Body of pancreas (tissue), 4 donors: ENCODE data around the gene RNF13. TPM values are rescaled to one million over a fixed set of nuclear protein-coding genes. Genes with fewer than 3 reads are reported as not detected.

Experiments
- ATAC-seq: fragments of 150-250 bp; one replicate; pipeline ENCODE4 v1.9.1; 2016
- DNase-seq, 4 donors: peaks; one replicate each; pipeline ENCODE4 v3.0.0-alpha.2; 2019
- H3K27ac ChIP-seq, 4 donors: fragments of 200-600 bp; sonication (generic); 1 replicate in 3 of 4; 2 replicates in 1 of 4; pipeline versions ENCODE4 v1.5.1 to v1.6.1; 2016 to 2019; ENCODE audit warnings: mild to moderate bottlenecking in 1 of 4, mixed read lengths in 1 of 4, moderate library complexity in 1 of 4
- H3K27me3 ChIP-seq, 2 donors: fragments of 200-600 bp; sonication (generic); one replicate each; pipeline ENCODE4 v1.6.0; 2016; ENCODE audit warnings: mild to moderate bottlenecking in 1 of 2
- H3K36me3 ChIP-seq, 2 donors: fragments of 200-600 bp; sonication (generic); replicated peaks in 1 of 2; 2 replicates each; pipeline ENCODE4 v1.5.1; 2016; ENCODE audit warnings: low read depth in 2 of 2; ENCODE audit not compliant: insufficient read depth in 1 of 2
- H3K4me1 ChIP-seq: fragments of 200-600 bp; sonication (generic); one replicate; pipeline ENCODE4 v1.6.0; 2016
- H3K4me3 ChIP-seq, 2 donors: fragments of 200-600 bp; sonication (generic); 1 replicate in 1 of 2; 2 replicates in 1 of 2; pipeline ENCODE4 v1.5.1; 2016 to 2019
- H3K9me3 ChIP-seq, 3 donors: fragments of 200-600 bp; sonication (generic); 1 replicate in 2 of 3; 2 replicates in 1 of 3; pipeline ENCODE4 v1.5.1; 2016
- POLR2A ChIP-seq, 3 donors: fragments of 450-650 bp; IDR thresholded peaks; one replicate each; pipeline ENCODE4 v1.6.1; 2016; ENCODE audit warnings: antibody characterized with exemption in 3 of 3, mild to moderate bottlenecking in 2 of 3
- WGBS, 2 donors: methylation state at CpG; one replicate each; pipeline ENCODE4 v1.1.5; 2017; 5-methylcytosine and 5-hydroxymethylcytosine counted together
- intact Hi-C: fragments of 100-400 bp; cut with DNase I; formaldehyde crosslinking; loops from one replicate; pipeline ENCODE4 v1.15.1; 2023
- total RNA-seq, 2 donors: library from RNA; depleted of rRNA; stranded (reverse); fragments of >200 nt; gene quantifications; one replicate each; pipeline ENCODE4 v1.1.0, GENCODE V29; 2016
- TF ChIP-seq, protein P1 (sequence below), 7 experiments: fragments of 450-650 bp in 4 of 7; fragments of 200-600 bp in 3 of 7; sonication (generic) in 3 of 7; IDR thresholded peaks; one replicate each; pipeline ENCODE4 v1.5.1; 2016 to 2019; ENCODE audit warnings: antibody characterized with exemption in 7 of 7

Gene RNF13
- total RNA-seq, 2 donors from 2014 or later = 26.4 to 52.4 TPM

DNA sequence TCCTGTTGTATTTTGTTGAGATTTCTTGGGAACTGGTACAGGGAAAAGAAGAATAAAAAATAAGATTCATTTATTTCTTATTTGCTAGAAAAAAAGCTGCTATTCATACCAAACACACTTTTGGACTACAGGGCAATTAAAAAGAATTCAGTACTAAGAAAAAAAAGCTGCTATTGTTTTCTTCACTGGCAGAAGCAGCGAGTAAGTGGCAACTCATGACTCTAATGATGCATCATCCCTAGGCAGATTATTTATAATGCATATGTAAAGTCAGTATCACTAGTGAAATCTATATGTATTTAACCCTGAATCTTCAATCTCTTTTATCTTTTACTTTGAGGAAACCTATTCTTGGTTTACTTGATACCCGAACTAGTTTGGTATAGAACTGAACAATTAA, 142.4 kb downstream of the RNF13 start:
- DNase-seq (no peak), ATAC-seq (no peak)
- 86 to 93% methylated on average over 2 of the region's 2 CpGs for WGBS, 2 donors
- Histone ChIP-seq H3K9me3 (no peaks in the 10 kb centered on the region), H3K27ac (no peak overlapping the region), H3K27me3 (no peaks in the 10 kb centered on the region), H3K36me3 (no peaks in the 10 kb centered on the region), H3K4me1 (no peaks in the 10 kb centered on the region), H3K4me3 (no peak overlapping the region)
- TF ChIP-seq, protein P1, sequence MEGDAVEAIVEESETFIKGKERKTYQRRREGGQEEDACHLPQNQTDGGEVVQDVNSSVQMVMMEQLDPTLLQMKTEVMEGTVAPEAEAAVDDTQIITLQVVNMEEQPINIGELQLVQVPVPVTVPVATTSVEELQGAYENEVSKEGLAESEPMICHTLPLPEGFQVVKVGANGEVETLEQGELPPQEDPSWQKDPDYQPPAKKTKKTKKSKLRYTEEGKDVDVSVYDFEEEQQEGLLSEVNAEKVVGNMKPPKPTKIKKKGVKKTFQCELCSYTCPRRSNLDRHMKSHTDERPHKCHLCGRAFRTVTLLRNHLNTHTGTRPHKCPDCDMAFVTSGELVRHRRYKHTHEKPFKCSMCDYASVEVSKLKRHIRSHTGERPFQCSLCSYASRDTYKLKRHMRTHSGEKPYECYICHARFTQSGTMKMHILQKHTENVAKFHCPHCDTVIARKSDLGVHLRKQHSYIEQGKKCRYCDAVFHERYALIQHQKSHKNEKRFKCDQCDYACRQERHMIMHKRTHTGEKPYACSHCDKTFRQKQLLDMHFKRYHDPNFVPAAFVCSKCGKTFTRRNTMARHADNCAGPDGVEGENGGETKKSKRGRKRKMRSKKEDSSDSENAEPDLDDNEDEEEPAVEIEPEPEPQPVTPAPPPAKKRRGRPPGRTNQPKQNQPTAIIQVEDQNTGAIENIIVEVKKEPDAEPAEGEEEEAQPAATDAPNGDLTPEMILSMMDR (IDR thresholded peaks at IDR 0.05) = no peak
- no peak for TF ChIP-seq POLR2A (IDR thresholded peaks at IDR 0.05)
- intact Hi-C loops = no loop called here

DNA sequence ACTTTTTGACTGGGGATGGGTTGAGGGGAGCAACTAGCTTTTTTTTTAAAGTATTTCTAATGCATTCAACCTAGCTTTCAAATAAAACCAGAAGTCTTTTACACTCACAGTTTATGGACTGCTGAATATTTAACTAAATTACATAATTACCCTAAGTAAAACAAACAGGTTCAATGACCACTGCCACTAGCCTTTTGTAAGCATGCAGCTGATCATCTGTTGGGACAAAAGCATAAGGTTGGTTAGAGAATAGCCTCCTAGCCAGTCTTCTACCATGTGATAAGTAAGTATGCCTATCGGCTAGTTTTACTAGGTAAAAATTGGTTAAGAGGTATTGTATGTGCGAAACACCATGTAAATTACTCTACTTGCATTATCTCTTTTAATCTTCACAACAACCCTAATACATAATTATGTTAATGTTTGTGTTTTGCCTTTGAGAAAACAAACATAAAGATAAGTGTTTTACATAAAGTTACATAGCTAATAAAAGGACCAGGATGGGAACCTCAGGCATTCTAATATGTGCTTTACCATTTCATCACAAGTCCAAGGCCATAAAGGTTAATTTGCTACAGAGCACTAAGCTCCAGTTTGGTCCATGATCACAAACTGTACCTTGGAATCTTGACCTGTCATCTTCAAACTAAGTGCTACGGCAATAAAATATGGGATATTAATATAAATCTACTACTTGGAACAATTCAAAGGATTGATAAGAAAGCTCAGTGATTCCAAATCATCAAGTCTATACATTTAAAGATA, 144.5 kb downstream of the RNF13 start:
- no peaks in the 10 kb centered on the region for H3K36me3 ChIP-seq
- no peaks in the 10 kb centered on the region for H3K9me3 ChIP-seq
- no peaks in the 10 kb centered on the region for H3K4me1 ChIP-seq
- no peak for TF ChIP-seq POLR2A (IDR thresholded peaks at IDR 0.05)
- TF ChIP-seq, protein P1 (IDR thresholded peaks at IDR 0.05) = no peak
- intact Hi-C loops = no loop called here
- no peak overlapping the region for H3K27ac ChIP-seq
- H3K4me3 ChIP-seq = no peak overlapping the region
- H3K27me3 ChIP-seq = no peaks in the 10 kb centered on the region
- no peak for ATAC-seq
- no peak for DNase-seq
- WGBS, 2 donors = 96 to 97% methylated on average over 3 of the region's 3 CpGs

DNA sequence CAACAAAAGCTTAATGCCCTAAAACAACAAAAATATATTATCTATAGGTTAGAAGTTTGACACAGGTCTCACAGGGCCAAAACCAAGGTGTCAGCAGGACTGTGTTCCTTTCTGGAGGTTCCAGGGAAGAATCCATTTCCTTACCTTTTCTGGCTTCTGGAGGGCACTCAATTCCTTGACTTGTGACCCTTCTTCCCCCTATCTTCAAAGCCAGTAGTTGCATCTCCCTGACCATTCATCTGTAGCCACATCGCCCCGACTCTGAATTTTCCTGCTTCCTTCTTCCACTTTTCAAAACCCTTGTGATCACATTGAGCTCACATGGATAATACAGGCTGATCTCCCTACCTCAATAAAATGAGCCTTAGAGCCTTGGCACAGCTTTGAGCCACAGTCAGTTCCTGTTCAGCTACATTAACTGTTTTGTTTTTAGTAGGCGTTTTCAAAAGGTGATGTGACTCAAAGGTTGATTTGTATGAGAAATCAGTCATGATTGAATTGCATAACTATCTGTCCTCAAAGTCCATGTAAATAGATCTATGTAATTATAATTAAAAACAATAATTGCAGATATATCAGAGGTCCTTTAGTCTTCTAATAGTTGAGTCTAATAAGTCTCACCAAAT, 145.3 kb downstream of the RNF13 start:
- intact Hi-C loops = no loop called here
- no peak overlapping the region for H3K4me3 ChIP-seq
- ATAC-seq = no peak

GRCh38 chr3:149959443-149959842, 146.4 kb downstream of the RNF13 start:
- H3K9me3 ChIP-seq = no peaks in the 10 kb centered on the region
- no peak overlapping the region for H3K4me3 ChIP-seq
- intact Hi-C loops = no loop called here
- H3K4me1 ChIP-seq = no peaks in the 10 kb centered on the region
- TF ChIP-seq, protein P1 (IDR thresholded peaks at IDR 0.05) = no peak
- no peak for TF ChIP-seq POLR2A (IDR thresholded peaks at IDR 0.05)
- ATAC-seq (no peak), DNase-seq (no peak)
- no peaks in the 10 kb centered on the region for H3K27me3 ChIP-seq
- H3K36me3 ChIP-seq = no peaks in the 10 kb centered on the region
- no peak overlapping the region for H3K27ac ChIP-seq

More for the DNA sequence above, 145.3 kb downstream of the RNF13 start:
- Histone ChIP-seq H3K36me3 (no peaks in the 10 kb centered on the region), H3K9me3 (no peaks in the 10 kb centered on the region), H3K27me3 (no peaks in the 10 kb centered on the region), H3K27ac (no peak overlapping the region), H3K4me1 (no peaks in the 10 kb centered on the region)
- WGBS, 2 donors = 86 to 87% methylated on average over 3 of the region's 3 CpGs
- TF ChIP-seq, protein P1 (IDR thresholded peaks at IDR 0.05) = no peak
- no peak for TF ChIP-seq POLR2A (IDR thresholded peaks at IDR 0.05)
- no peak for DNase-seq
